DMS 273 (cell line): ENCODE results near the gene CRMP1.

Experiments
- DNase-seq: peaks from one replicate; lab custom pipeline; 2025; ENCODE audit not compliant: unreplicated experiment; lab: John Stamatoyannopoulos, UW

Gene CRMP1

DNA sequence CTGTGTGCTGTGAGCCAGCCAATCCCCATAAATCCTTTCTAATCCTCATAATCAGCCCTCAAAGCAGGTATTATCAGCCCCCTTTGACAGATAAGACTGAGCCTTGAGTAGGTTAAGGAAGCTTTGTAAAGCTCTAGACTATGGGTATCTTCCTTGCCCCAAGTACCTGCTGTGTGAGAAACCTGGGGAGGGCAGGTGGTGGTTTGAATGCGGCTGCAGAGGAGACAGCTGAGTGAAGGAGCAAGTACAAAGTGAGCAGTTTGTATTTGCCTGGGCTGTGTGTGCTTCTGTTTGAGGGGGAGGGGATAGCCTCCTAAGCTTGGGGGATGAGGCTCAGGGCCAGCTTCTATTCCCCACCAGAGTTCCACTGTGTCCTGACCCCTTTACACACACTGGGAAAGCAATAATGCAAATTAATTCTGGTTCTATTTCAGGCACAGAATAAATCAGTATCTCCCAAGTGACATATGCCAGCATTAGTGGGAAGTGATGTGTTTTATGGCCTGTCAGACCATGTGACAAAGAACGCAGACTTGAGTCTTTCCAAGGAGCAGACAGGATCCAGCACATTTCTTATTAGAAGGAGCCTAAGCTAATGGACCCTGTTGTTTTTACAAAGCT is 118.4 kb downstream of the CRMP1 start:
- DNase-seq, result peak; percentile 25

DNA sequence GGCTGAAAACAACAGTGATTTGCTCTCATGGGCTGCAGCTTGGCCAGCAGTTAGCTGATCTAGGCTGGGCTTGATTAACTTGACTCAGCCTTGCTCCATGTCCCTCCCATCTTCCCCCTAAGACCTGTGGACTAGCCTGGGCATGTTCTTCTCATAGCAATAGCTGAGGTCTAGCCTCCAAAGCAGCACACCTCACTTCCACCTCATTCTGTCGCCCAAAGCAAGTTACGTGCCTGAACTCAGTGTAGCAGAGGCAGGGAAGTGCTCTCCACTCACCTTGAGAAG is 119.7 kb downstream of the CRMP1 start:
- peak; percentile 20 for DNase-seq

DNA sequence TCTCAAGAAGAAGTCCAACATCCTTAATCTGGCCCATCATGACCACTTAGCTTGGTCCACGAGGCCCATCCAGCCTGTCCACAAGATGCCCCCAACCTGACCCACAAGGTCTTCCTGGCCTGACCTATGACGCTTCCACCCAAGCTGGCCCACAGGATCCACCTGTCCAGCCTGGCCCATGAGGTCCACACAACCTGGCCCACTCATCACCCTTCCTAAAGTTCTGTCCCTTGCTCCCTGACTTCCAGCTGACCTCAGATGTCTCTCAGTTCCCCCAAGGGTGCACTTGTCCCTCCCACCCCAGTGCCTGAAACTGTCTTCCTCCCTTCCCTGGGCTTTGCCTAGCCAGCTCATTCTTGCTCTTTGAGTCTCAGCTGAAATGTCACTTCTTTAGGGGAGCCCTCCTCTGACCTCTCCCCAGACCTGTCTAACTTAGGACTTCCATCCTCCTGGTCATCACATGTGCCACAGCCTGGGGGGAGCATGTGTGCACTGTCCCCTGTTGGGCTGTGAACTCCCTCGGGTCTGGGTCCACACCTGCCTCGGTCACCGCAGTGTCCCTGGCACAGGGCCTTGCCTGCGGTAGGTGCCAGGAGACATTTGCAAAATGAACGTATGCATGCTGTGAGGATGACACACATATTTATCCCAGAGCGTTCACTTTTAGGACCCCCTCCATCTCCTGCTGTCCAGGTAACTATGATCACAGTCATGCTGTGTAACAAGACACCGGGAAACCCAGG is 120.2 kb downstream of the CRMP1 start:
- no peak for DNase-seq
